Ovary (tissue), 3 donors: Measurements from ENCODE around the gene TRIP13.

Experiments
- CTCF ChIP-seq, 3 donors: fragments of 450-650 bp in 2 of 3; fragments of 200-600 bp in 1 of 3; IDR thresholded peaks; one replicate each; pipeline versions ENCODE4 v1.5.1 to v1.8.0; 2016 to 2022; ENCODE audit warnings: antibody characterized with exemption in 3 of 3, mild to moderate bottlenecking in 1 of 3
- EP300 ChIP-seq: sonication (generic); formaldehyde crosslinking; IDR thresholded peaks from one replicate; pipeline ENCODE4 v1.6.1; 2017; ENCODE audit warnings: antibody characterized with exemption
- POLR2A ChIP-seq: fragments of 450-650 bp; IDR thresholded peaks from one replicate; pipeline ENCODE4 v1.6.1; 2017; ENCODE audit warnings: antibody characterized with exemption, mild to moderate bottlenecking, moderate library complexity
- donor health status: DM: no; HTN: no; CAD: no.

GRCh38 chr5:905139-905642 lies 12.5 kb downstream of the TRIP13 start:
- TF ChIP-seq CTCF (IDR thresholded peaks at IDR 0.05) = no peak
- no peak for TF ChIP-seq POLR2A
- TF ChIP-seq EP300 = no peak
